ENCODE measurements around the gene LHCGR. TPM values are rescaled to one million over a fixed set of nuclear protein-coding genes. Genes with fewer than 3 reads are reported as not detected.
"Not testable (repeated sequence)": the region's sequence is repeated elsewhere in the genome, so short reads cannot be mapped to it uniquely, and the experiment has no call there.

The LHCGR gene
- polyA plus RNA-seq, 4 donors = 0.24 to 7.0 (median 0.38) TPM

GRCh38 chr2:48713647-48714046 lies 41.9 kb downstream of the LHCGR start:
- no peak for DNase-seq (ENCODE audit: low read depth in 4 of 4, low spot score in 3 of 4)

GRCh38 chr2:48712151-48712550 lies 43.4 kb downstream of the LHCGR start:
- no peak for DNase-seq (ENCODE audit: low read depth in 4 of 4, low spot score in 3 of 4)

GRCh38 chr2:48711343-48711742 lies 44.2 kb downstream of the LHCGR start:
- no peak for DNase-seq (ENCODE audit: low read depth in 4 of 4, low spot score in 3 of 4)

GRCh38 chr2:48709096-48710034 lies 46.2 kb downstream of the LHCGR start:
- no peak for DNase-seq (ENCODE audit: low read depth in 4 of 4, low spot score in 3 of 4)

GRCh38 chr2:48707466-48707865 lies 48.1 kb downstream of the LHCGR start:
- DNase-seq (ENCODE audit: low read depth in 4 of 4, low spot score in 3 of 4) = no peak

- not testable (repeated sequence) for DNase-seq (ENCODE audit: low read depth in 4 of 4, low spot score in 3 of 4)
Observed at GRCh38 chr2:48703621-48704020, 51.9 kb downstream of the LHCGR start.

- no peak for DNase-seq (ENCODE audit: low read depth in 4 of 4, low spot score in 3 of 4)
Observed at GRCh38 chr2:48699348-48699930, 56.1 kb downstream of the LHCGR start.

- DNase-seq (ENCODE audit: low read depth in 4 of 4, low spot score in 3 of 4) = no peak
Observed at GRCh38 chr2:48696881-48697280, 58.6 kb downstream of the LHCGR start.

- no peak for DNase-seq (ENCODE audit: low read depth in 4 of 4, low spot score in 3 of 4)
Observed at GRCh38 chr2:48695991-48696390, 59.5 kb downstream of the LHCGR start.

- DNase-seq (ENCODE audit: low read depth in 4 of 4, low spot score in 3 of 4) = no peak
Observed at GRCh38 chr2:48694149-48694548, 61.4 kb downstream of the LHCGR start.

GRCh38 chr2:48693645-48694044 lies 61.9 kb downstream of the LHCGR start:
- DNase-seq (ENCODE audit: low read depth in 4 of 4, low spot score in 3 of 4) = no peak

GRCh38 chr2:48693066-48693465 lies 62.5 kb downstream of the LHCGR start:
- DNase-seq (ENCODE audit: low read depth in 4 of 4, low spot score in 3 of 4) = no peak

- no peak for DNase-seq (ENCODE audit: low read depth in 4 of 4, low spot score in 3 of 4)
Observed at GRCh38 chr2:48691935-48692691, 63.4 kb downstream of the LHCGR start.

GRCh38 chr2:48685126-48685525 lies 70.4 kb downstream of the LHCGR start:
- DNase-seq (ENCODE audit: low read depth in 4 of 4, low spot score in 3 of 4) = no peak

GRCh38 chr2:48677450-48677849 lies 78.1 kb downstream of the LHCGR start:
- DNase-seq (ENCODE audit: low read depth in 4 of 4, low spot score in 3 of 4) = no peak

GRCh38 chr2:48674933-48675332 lies 80.6 kb downstream of the LHCGR start:
- DNase-seq (ENCODE audit: low read depth in 4 of 4, low spot score in 3 of 4) = no peak

- no peak for DNase-seq (ENCODE audit: low read depth in 4 of 4, low spot score in 3 of 4)
Observed at GRCh38 chr2:48673581-48673980, 81.9 kb downstream of the LHCGR start.

- DNase-seq (ENCODE audit: low read depth in 4 of 4, low spot score in 3 of 4) = no peak
Observed at GRCh38 chr2:48668992-48669391, 86.5 kb downstream of the LHCGR start.

GRCh38 chr2:48651158-48651790 lies 104.2 kb downstream of the LHCGR start:
- no peak for DNase-seq (ENCODE audit: low read depth in 4 of 4, low spot score in 3 of 4)

GRCh38 chr2:48638261-48638660 lies 117.3 kb downstream of the LHCGR start:
- DNase-seq (ENCODE audit: low read depth in 4 of 4, low spot score in 3 of 4) = no peak

Measured in left renal pelvis (tissue), 4 donors.